Measurements from ENCODE around the gene ZSCAN4. TPM values are rescaled to one million over a fixed set of nuclear protein-coding genes. Genes with fewer than 3 reads are reported as not detected.
A peak's percentile ranks its signal among the peaks of the same experiment; 100 is the strongest.

ZSCAN4 gene
- total and polyA plus RNA-seq, 8 donors, result 0.05 to 1.5 (median 0.76) TPM; not detected in 5

- Histone ChIP-seq H3K27me3 (no peaks in the 10 kb centered on the region), H3K27ac (peak overlapping the region in 2 of 5 donors; percentile 87 to 89), H3K9me3 (peaks cover 10 to 59% (median 34%) of the 10 kb centered on the region in 4 donors), H3K4me1 (peaks cover 0 to 21% (median 13%) of the 10 kb centered on the region in 4 donors), H3K36me3 (peaks cover 19 to 48% (median 43%) of the 10 kb centered on the region in 4 donors), H3K4me3 (peak overlapping the region; percentile 71 to 96 (median 84))
- WGBS, 5 donors, result 30 to 54% (median 37%) methylated on average over 5 to 6 of the region's 6 CpGs
- DNase-seq, result peak in 1 of 2 donors; percentile 32
- intact Hi-C loops (cut with DNase I; ENCODE audit: low total_unique reads), result no loop called here
- TF ChIP-seq CTCF (IDR thresholded peaks at IDR 0.05) (no peak), POLR2A (IDR thresholded peaks at IDR 0.05) (no peak), EP300 (IDR thresholded peaks at IDR 0.05) (no peak), POLR2AphosphoS5 (IDR thresholded peaks at IDR 0.05) (no peak)
Observed at GRCh38 chr19:57633832-57634131, 35.0 kb upstream of the ZSCAN4 start.

- WGBS, 5 donors, result 91 to 99% (median 97%) methylated on average over 4 of the region's 4 CpGs
- TF ChIP-seq POLR2A (IDR thresholded peaks at IDR 0.05), result no peak
- no peak for TF ChIP-seq CTCF (IDR thresholded peaks at IDR 0.05)
- TF ChIP-seq EP300 (IDR thresholded peaks at IDR 0.05), result no peak
- TF ChIP-seq POLR2AphosphoS5 (IDR thresholded peaks at IDR 0.05), result no peak
- no peak overlapping the region for H3K27ac ChIP-seq
- peaks cover 53 to 81% (median 79%) of the 10 kb centered on the region in 4 donors for H3K36me3 ChIP-seq
- no peak overlapping the region for H3K4me3 ChIP-seq
- DNase-seq, result no peak
- peaks cover 0 to 20% (median 13%) of the 10 kb centered on the region in 4 donors for H3K4me1 ChIP-seq
- no peaks in the 10 kb centered on the region for H3K27me3 ChIP-seq
- H3K9me3 ChIP-seq, result peaks cover 36 to 78% (median 66%) of the 10 kb centered on the region in 4 donors
- intact Hi-C loops (cut with DNase I; ENCODE audit: low total_unique reads), result no loop called here
Observed at GRCh38 chr19:57637379-57637778, 31.4 kb upstream of the ZSCAN4 start.

- WGBS, 5 donors, result 96 to 100% (median 98%) methylated on average over 4 of the region's 4 CpGs
- TF ChIP-seq CTCF (IDR thresholded peaks at IDR 0.05), result no peak
- no peak for TF ChIP-seq EP300 (IDR thresholded peaks at IDR 0.05)
- TF ChIP-seq POLR2AphosphoS5 (IDR thresholded peaks at IDR 0.05), result no peak
- TF ChIP-seq POLR2A (IDR thresholded peaks at IDR 0.05), result no peak
- H3K9me3 ChIP-seq, result peaks cover 54 to 100% (median 81%) of the 10 kb centered on the region in 4 donors
Observed at GRCh38 chr19:57641715-57642234, 27.0 kb upstream of the ZSCAN4 start.

GRCh38 chr19:57642396-57643046, 26.2 kb upstream of the ZSCAN4 start:
- DNase-seq, result no peak
- no peak overlapping the region for H3K27ac ChIP-seq
- H3K27me3 ChIP-seq, result no peaks in the 10 kb centered on the region
- peaks cover 46 to 98% (median 78%) of the 10 kb centered on the region in 4 donors for H3K9me3 ChIP-seq
- TF ChIP-seq CTCF (IDR thresholded peaks at IDR 0.05), result no peak
- TF ChIP-seq POLR2A (IDR thresholded peaks at IDR 0.05), result no peak
- H3K4me3 ChIP-seq, result no peak overlapping the region
- no peaks in the 10 kb centered on the region for H3K4me1 ChIP-seq
- H3K36me3 ChIP-seq, result peaks cover 43 to 68% (median 59%) of the 10 kb centered on the region in 4 donors
- intact Hi-C loops (cut with DNase I; ENCODE audit: low total_unique reads), result no loop called here
- WGBS, 5 donors, result 85 to 98% (median 94%) methylated on average over 4 of the region's 4 CpGs

More at GRCh38 chr19:57641715-57642234, 27.0 kb upstream of the ZSCAN4 start:
- H3K36me3 ChIP-seq, result peaks cover 49 to 76% (median 66%) of the 10 kb centered on the region in 4 donors
- no peak for DNase-seq
- H3K27ac ChIP-seq, result no peak overlapping the region
- no peak overlapping the region for H3K4me3 ChIP-seq
- H3K27me3 ChIP-seq, result no peaks in the 10 kb centered on the region
- H3K4me1 ChIP-seq, result no peaks in the 10 kb centered on the region
- intact Hi-C loops (cut with DNase I; ENCODE audit: low total_unique reads), result no loop called here

All from stomach (tissue), 9 donors.